HepG2 (cell line): ENCODE data around the gene MGAT1. TPM values are rescaled to one million over a fixed set of nuclear protein-coding genes. Genes with fewer than 3 reads are reported as not detected.

Experiments used
- EED ChIP-seq: sonication (generic); formaldehyde crosslinking; IDR thresholded peaks from 2 replicates; pipeline ENCODE4 v1.5.0; 2020; ENCODE audit warnings: mild to moderate bottlenecking, missing genetic modification reagents
- GZF1 ChIP-seq: sonication (generic); formaldehyde crosslinking; IDR thresholded peaks from 2 replicates; pipeline ENCODE4 v1.5.1; 2020; ENCODE audit warnings: mild to moderate bottlenecking, missing genetic modification reagents
- ISX ChIP-seq: sonication (generic); formaldehyde crosslinking; conservative IDR thresholded peaks from 2 replicates; pipeline ENCODE4 v1.5.0; 2020; ENCODE audit warnings: missing genetic modification reagents
- NFE2L2 ChIP-seq: fragments of 150-350 bp; IDR thresholded peaks from 2 replicates; pipeline ENCODE4 v1.6.1; 2014; ENCODE audit warnings: low read length
- SMARCE1 ChIP-seq: fragments of 450-650 bp; IDR thresholded peaks from 2 replicates; pipeline ENCODE4 v1.6.1; 2017; ENCODE audit warnings: borderline replicate concordance
- SMC3 ChIP-seq: IDR thresholded peaks from 2 replicates; pipeline ENCODE4 v1.6.1; 2011; ENCODE audit warnings: low read length, improper control_type of control experiment
- ZNF367 ChIP-seq: sonication (generic); formaldehyde crosslinking; IDR thresholded peaks from 2 replicates; pipeline ENCODE4 v1.4.0; 2020; ENCODE audit warnings: missing genetic modification reagents, borderline replicate concordance
- ZNF749 ChIP-seq: sonication (generic); formaldehyde crosslinking; IDR thresholded peaks from 2 replicates; pipeline ENCODE4 v1.8.0; 2022; ENCODE audit warnings: mild to moderate bottlenecking, missing genetic modification reagents, moderate library complexity, borderline replicate concordance
- ZNF781 ChIP-seq: sonication (generic); formaldehyde crosslinking; IDR thresholded peaks from 2 replicates; pipeline ENCODE4 v1.5.1; 2020; ENCODE audit warnings: borderline replicate concordance, mild to moderate bottlenecking, missing genetic modification reagents; ENCODE audit errors: not compliant biosample characterization
- ZNF816 ChIP-seq: sonication (generic); formaldehyde crosslinking; IDR thresholded peaks from 2 replicates; pipeline ENCODE4 v1.8.0; 2022; ENCODE audit warnings: missing genetic modification reagents, mild to moderate bottlenecking, borderline replicate concordance
- polyA plus RNA-seq, 8 experiments: library from polyadenylated mRNA; depleted of rRNA in 3 of 8; stranded (reverse) in 7 of 8; unstranded in 1 of 8; fragments of >200 nt; fragmentation: Illumina TruSeq in 4 of 8; extraction: Trizol in 4 of 8; gene quantifications; 2 replicates each; pipeline versions ENCODE4 v1.2.1 to v1.2.3, GENCODE V29; 2011 to 2016; ENCODE audit warnings: low read depth in 4 of 8, missing spikeins in 1 of 8, mixed read lengths in 1 of 8; ENCODE audit not compliant: insufficient read depth in 1 of 8
- total RNA-seq, 5 experiments: library from RNA; depleted of rRNA; stranded (reverse); fragments of >200 nt; fragmentation: Illumina TruSeq; extraction: Trizol; gene quantifications; 2 replicates each; pipeline ENCODE4 v1.2.3, GENCODE V29; 2016; ENCODE audit warnings: low read depth in 1 of 5
- TF ChIP-seq, protein P1 (sequence below): sonication (generic); formaldehyde crosslinking; IDR thresholded peaks from 2 replicates; pipeline ENCODE4 v1.9.0; 2022; ENCODE audit warnings: low read depth, missing genetic modification reagents
- TF ChIP-seq, protein P2 (sequence below): sonication (generic); formaldehyde crosslinking; IDR thresholded peaks from 2 replicates; pipeline ENCODE4 v1.8.0; 2022; ENCODE audit warnings: missing genetic modification reagents, mild to moderate bottlenecking, inconsistent platforms, borderline replicate concordance
- TF ChIP-seq, protein P3 (sequence below): sonication (generic); formaldehyde crosslinking; IDR thresholded peaks from 2 replicates; pipeline ENCODE4 v1.8.0; 2022; ENCODE audit warnings: mild to moderate bottlenecking, missing genetic modification reagents
- TF ChIP-seq, protein P4 (sequence below): sonication (generic); formaldehyde crosslinking; IDR thresholded peaks from 2 replicates; pipeline ENCODE4 v1.5.0; 2020; ENCODE audit warnings: missing genetic modification reagents
- TF ChIP-seq, protein P5 (sequence below): sonication (generic); formaldehyde crosslinking; IDR thresholded peaks from 2 replicates; pipeline ENCODE4 v1.5.0; 2020; ENCODE audit warnings: mild to moderate bottlenecking, missing genetic modification reagents
- TF ChIP-seq, protein P6 (sequence below): sonication (generic); formaldehyde crosslinking; IDR thresholded peaks from 2 replicates; pipeline ENCODE4 v1.9.0; 2021; ENCODE audit warnings: missing genetic modification reagents, borderline replicate concordance

Gene MGAT1
- total and polyA plus RNA-seq, 2 of the 13 experiments (the other 11 are each of a cell fraction or from before 2014, with no cell fraction given): 50.1 to 55.3 TPM

DNA sequence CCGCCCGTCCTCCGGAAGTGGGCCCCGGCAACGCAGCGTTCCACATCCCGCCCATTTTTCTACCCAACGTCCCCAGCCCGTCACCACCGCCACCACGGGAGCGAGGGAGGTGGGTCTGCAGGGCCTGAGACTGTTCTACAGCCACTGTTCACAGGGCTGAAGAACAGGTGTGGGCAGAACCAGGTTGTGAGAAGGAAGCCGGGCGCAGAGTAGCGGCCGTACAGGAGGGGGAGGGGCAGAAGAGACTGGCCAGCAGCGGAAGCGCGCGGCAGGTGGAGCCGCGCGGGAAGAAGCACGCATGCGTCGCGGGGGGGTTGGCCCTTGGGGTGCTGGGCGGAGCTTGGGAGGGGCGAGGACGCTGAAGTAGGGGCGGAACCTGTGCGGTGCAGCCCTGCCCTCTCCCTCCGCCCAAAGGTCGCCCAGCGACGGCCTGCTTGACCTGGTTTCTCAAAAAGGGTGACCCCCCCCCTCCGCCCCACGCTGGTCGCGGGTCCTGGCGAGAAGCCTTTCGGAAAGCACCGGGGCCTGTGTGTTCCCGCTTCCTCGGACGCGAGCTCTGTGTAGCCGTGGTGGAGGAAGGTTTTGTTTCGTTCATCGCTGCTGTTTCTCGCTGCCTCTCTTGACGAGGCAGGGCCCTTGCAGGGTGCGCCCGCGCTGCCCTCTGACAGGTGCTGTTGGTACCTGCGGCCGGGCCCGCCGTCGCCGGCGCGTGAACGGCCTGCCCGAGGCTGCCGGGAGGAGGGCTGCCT, 7.8 kb upstream of the MGAT1 start (continued):
- TF ChIP-seq NFE2L2 (no peak), SMARCE1 (no peak), ZNF781 (no peak), GZF1 (CRISPR knock-in tag) (peak; percentile 78), EED (no peak; the same call in 1 of the 2 replicates), ISX (no peak), ZNF816 (CRISPR knock-in tag) (peak; percentile 85; the same call in 1 of the 2 replicates), ZNF367 (CRISPR knock-in tag) (no peak), SMC3 (no peak), ZNF749 (CRISPR knock-in tag) (no peak)
- TF ChIP-seq, protein P1, sequence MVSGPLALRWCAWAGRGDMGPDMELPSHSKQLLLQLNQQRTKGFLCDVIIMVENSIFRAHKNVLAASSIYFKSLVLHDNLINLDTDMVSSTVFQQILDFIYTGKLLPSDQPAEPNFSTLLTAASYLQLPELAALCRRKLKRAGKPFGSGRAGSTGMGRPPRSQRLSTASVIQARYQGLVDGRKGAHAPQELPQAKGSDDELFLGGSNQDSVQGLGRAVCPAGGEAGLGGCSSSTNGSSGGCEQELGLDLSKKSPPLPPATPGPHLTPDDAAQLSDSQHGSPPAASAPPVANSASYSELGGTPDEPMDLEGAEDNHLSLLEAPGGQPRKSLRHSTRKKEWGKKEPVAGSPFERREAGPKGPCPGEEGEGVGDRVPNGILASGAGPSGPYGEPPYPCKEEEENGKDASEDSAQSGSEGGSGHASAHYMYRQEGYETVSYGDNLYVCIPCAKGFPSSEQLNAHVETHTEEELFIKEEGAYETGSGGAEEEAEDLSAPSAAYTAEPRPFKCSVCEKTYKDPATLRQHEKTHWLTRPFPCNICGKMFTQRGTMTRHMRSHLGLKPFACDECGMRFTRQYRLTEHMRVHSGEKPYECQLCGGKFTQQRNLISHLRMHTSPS: no peak
- TF ChIP-seq, protein P2, sequence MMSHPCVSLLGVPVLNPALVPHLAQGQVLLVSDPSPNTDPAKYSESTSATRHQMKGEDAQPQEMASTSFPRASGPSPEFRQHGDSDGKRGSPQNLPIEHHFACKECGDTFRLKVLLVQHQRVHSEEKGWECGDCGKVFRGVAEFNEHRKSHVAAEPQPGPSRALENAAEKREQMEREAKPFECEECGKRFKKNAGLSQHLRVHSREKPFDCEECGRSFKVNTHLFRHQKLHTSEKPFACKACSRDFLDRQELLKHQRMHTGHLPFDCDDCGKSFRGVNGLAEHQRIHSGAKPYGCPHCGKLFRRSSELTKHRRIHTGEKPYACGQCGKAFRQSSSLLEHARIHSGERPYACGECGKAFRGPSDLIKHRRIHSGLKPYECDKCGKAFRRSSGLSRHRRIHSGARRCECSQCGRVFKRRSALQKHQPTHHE (CRISPR knock-in tag): peak; percentile 41; the same call in 1 of the 2 replicates
- TF ChIP-seq, protein P3, sequence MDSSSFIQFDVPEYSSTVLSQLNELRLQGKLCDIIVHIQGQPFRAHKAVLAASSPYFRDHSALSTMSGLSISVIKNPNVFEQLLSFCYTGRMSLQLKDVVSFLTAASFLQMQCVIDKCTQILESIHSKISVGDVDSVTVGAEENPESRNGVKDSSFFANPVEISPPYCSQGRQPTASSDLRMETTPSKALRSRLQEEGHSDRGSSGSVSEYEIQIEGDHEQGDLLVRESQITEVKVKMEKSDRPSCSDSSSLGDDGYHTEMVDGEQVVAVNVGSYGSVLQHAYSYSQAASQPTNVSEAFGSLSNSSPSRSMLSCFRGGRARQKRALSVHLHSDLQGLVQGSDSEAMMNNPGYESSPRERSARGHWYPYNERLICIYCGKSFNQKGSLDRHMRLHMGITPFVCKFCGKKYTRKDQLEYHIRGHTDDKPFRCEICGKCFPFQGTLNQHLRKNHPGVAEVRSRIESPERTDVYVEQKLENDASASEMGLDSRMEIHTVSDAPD (CRISPR knock-in tag): no peak
- TF ChIP-seq, protein P4, sequence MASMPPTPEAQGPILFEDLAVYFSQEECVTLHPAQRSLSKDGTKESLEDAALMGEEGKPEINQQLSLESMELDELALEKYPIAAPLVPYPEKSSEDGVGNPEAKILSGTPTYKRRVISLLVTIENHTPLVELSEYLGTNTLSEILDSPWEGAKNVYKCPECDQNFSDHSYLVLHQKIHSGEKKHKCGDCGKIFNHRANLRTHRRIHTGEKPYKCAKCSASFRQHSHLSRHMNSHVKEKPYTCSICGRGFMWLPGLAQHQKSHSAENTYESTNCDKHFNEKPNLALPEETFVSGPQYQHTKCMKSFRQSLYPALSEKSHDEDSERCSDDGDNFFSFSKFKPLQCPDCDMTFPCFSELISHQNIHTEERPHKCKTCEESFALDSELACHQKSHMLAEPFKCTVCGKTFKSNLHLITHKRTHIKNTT (CRISPR knock-in tag): no peak
- TF ChIP-seq, protein P5, sequence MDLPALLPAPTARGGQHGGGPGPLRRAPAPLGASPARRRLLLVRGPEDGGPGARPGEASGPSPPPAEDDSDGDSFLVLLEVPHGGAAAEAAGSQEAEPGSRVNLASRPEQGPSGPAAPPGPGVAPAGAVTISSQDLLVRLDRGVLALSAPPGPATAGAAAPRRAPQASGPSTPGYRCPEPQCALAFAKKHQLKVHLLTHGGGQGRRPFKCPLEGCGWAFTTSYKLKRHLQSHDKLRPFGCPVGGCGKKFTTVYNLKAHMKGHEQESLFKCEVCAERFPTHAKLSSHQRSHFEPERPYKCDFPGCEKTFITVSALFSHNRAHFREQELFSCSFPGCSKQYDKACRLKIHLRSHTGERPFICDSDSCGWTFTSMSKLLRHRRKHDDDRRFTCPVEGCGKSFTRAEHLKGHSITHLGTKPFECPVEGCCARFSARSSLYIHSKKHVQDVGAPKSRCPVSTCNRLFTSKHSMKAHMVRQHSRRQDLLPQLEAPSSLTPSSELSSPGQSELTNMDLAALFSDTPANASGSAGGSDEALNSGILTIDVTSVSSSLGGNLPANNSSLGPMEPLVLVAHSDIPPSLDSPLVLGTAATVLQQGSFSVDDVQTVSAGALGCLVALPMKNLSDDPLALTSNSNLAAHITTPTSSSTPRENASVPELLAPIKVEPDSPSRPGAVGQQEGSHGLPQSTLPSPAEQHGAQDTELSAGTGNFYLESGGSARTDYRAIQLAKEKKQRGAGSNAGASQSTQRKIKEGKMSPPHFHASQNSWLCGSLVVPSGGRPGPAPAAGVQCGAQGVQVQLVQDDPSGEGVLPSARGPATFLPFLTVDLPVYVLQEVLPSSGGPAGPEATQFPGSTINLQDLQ: no peak; the same call in 1 of the 2 replicates
- TF ChIP-seq, protein P6, sequence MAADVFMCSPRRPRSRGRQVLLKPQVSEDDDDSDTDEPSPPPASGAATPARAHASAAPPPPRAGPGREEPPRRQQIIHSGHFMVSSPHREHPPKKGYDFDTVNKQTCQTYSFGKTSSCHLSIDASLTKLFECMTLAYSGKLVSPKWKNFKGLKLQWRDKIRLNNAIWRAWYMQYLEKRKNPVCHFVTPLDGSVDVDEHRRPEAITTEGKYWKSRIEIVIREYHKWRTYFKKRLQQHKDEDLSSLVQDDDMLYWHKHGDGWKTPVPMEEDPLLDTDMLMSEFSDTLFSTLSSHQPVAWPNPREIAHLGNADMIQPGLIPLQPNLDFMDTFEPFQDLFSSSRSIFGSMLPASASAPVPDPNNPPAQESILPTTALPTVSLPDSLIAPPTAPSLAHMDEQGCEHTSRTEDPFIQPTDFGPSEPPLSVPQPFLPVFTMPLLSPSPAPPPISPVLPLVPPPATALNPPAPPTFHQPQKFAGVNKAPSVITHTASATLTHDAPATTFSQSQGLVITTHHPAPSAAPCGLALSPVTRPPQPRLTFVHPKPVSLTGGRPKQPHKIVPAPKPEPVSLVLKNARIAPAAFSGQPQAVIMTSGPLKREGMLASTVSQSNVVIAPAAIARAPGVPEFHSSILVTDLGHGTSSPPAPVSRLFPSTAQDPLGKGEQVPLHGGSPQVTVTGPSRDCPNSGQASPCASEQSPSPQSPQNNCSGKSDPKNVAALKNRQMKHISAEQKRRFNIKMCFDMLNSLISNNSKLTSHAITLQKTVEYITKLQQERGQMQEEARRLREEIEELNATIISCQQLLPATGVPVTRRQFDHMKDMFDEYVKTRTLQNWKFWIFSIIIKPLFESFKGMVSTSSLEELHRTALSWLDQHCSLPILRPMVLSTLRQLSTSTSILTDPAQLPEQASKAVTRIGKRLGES (CRISPR knock-in tag): no peak
